Lower lobe of right lung (tissue), 2 donors: Measurements from ENCODE around the gene GZMM. TPM values are rescaled to one million over a fixed set of nuclear protein-coding genes. Genes with fewer than 3 reads are reported as not detected.

Experiments used
- ATAC-seq, 2 donors: fragments of 200-7000 bp; cut with Tn5 transposase; one replicate each; pipeline ENCODE4 v1.9.1; 2020 to 2022; ENCODE audit warnings: mild to moderate bottlenecking in 2 of 2, moderate library complexity in 2 of 2
- DNase-seq: peaks from one replicate; pipeline ENCODE4 v3.0.0-alpha.2; 2020
- H3K27ac ChIP-seq: fragments of 200-600 bp; one replicate; pipeline ENCODE4 v1.8.0; 2022
- H3K27me3 ChIP-seq: fragments of 200-600 bp; one replicate; pipeline ENCODE4 v1.8.0; 2022; ENCODE audit warnings: low read depth
- H3K36me3 ChIP-seq: fragments of 200-600 bp; one replicate; pipeline ENCODE4 v1.8.0; 2022; ENCODE audit warnings: mild to moderate bottlenecking
- H3K4me1 ChIP-seq: fragments of 200-600 bp; one replicate; pipeline ENCODE4 v1.8.0; 2022
- H3K4me3 ChIP-seq: fragments of 200-600 bp; one replicate; pipeline ENCODE4 v1.8.0; 2022; ENCODE audit warnings: mild to moderate bottlenecking
- H3K9me3 ChIP-seq: fragments of 200-600 bp; one replicate; pipeline ENCODE4 v1.8.0; 2022
- CTCF ChIP-seq: fragments of 200-600 bp; IDR thresholded peaks from one replicate; pipeline ENCODE4 v1.8.0; 2022; ENCODE audit warnings: antibody characterized with exemption, mild to moderate bottlenecking
- intact Hi-C: fragments of 100-400 bp; cut with DNase I; formaldehyde crosslinking; loops from one replicate; pipeline ENCODE4 v1.11.0; 2022
- total RNA-seq: library from RNA; stranded (reverse); fragmentation: NEBNext Ultra II Directional; extraction: Animal tissue kit (Norgen Biotek cat#: 25700); gene quantifications from one replicate; pipeline ENCODE4 v1.2.1, GENCODE V29; 2021
- donor health status: DM: no; HTN: yes; CAD: no; lungs with severe emphysema.

GZMM gene
- total RNA-seq, 1 donor from 2014 or later = 3.6 TPM

DNA sequence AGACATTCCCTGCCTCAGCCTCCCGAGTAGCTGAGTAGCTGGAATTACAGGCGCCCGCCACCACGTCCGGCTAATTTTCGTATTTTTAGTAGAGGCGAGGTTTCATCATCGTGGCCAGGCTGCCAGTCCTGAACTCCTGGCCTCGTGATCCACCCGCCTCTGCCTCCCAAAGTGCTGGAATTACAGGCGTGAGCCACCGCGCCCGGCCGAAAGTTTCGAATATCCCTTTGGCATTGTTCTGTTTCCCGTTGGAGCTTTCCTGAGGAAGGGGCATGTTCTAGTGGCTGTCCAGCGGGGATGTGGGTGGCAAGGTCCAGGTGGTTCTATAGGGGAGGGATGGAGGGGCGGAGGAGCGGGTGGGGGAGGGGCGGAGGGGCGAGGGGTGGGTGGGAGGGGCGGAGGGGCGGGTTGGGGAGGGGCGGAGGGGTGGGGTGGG, 26.4 kb downstream of the GZMM start:
- no peak overlapping the region for H3K27ac ChIP-seq
- ATAC-seq (no peak), DNase-seq (no peak)
- no peaks in the 10 kb centered on the region for H3K27me3 ChIP-seq
- TF ChIP-seq CTCF = no peak
- H3K4me1 ChIP-seq = peaks cover 32% of the 10 kb centered on the region
- no peaks in the 10 kb centered on the region for H3K9me3 ChIP-seq
- no peak overlapping the region for H3K4me3 ChIP-seq
- intact Hi-C loops = no loop called here
- no peaks in the 10 kb centered on the region for H3K36me3 ChIP-seq

DNA sequence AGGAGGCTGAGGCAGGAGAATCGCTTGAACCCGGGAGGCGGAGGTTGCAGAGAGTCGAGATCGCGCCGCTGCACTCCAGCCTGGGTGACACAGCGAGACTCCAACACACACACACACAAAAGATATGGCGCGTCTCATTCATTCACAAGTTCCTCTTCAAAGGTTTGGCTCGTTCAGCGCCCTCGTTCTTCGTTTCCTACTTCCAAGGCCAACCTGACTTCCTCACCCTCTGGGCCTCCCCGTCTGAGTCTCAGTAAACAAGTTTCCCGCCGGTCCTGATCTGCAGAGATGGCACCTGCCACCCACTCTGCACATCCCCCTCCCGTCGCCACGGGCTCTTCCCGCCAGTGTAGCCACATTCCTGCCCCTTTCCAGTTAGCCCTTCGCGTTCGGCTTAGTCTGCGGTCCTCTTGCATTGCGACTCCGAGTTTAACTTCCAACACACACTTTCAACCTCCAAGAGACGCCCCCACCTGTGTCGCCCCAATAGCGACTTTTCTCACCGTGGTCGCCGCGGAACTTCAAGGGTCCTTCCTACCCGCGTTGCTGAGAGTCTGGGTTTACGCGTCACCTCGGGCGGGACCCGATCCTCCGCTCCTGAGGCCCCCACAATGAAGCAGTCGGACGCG, 27.2 kb downstream of the GZMM start:
- DNase-seq (peak; percentile 70), ATAC-seq (peak; percentile 12 to 15)
- TF ChIP-seq CTCF = no peak
- H3K4me3 ChIP-seq = peak overlapping the region; percentile 96
- no peaks in the 10 kb centered on the region for H3K27me3 ChIP-seq
- no peaks in the 10 kb centered on the region for H3K36me3 ChIP-seq
- H3K9me3 ChIP-seq = no peaks in the 10 kb centered on the region
- peaks cover 40% of the 10 kb centered on the region for H3K4me1 ChIP-seq
- peak overlapping the region; percentile 93 for H3K27ac ChIP-seq
- intact Hi-C loops = no loop called here

DNA sequence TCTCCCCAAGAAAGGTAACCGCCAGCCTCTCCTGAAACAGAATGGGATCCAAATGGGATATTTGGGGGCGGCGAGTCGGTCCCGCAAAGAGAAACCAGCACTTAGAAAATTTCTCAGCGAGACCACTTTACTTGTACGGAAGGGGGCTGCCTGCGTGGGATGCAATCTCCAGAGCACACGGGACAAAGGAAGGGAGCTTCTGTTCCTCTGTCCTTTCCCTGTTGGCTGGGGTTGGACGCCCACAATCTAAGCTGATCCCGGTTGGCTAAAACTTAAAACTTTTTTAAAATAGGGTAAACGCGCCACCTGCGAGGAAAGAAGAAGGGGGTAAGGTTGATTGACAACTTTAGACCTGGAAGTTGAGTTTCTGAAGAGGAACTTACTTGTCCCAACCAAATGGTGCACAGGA, 27.7 kb downstream of the GZMM start:
- no peak for DNase-seq

GRCh38 chr19:572140-572742, 28.4 kb downstream of the GZMM start, which contains the start of gene BSG:
TSS of gene BSG (plus strand) at chr19:572596. CDS start at chr19:572635, 39 bp downstream.
- intact Hi-C loops = no loop called here
- peak within 1 kb of the TSS; percentile 96 for H3K4me3 ChIP-seq
- no peaks in the 10 kb centered on the region for H3K27me3 ChIP-seq
- H3K36me3 ChIP-seq = no peaks in the 10 kb centered on the region
- H3K4me1 ChIP-seq = peaks cover 52% of the 10 kb centered on the region
- H3K27ac ChIP-seq = peak within 1 kb of the TSS; percentile 93
- no peak for TF ChIP-seq CTCF
- ATAC-seq (peak; percentile 94 to 96), DNase-seq (peak; percentile 99)
- no peaks in the 10 kb centered on the region for H3K9me3 ChIP-seq

More for the DNA sequence above, 27.7 kb downstream of the GZMM start:
- intact Hi-C loops = no loop called here
- peaks cover 45% of the 10 kb centered on the region for H3K4me1 ChIP-seq
- peak overlapping the region; percentile 96 for H3K4me3 ChIP-seq
- peak in 1 of 2 donors; percentile 15 for ATAC-seq
- peak overlapping the region; percentile 93 for H3K27ac ChIP-seq
- no peak for TF ChIP-seq CTCF
- H3K36me3 ChIP-seq = no peaks in the 10 kb centered on the region
- H3K27me3 ChIP-seq = no peaks in the 10 kb centered on the region
- H3K9me3 ChIP-seq = no peaks in the 10 kb centered on the region

- DNase-seq (peak; percentile 72), ATAC-seq (peak; percentile 26 to 32)
- Histone ChIP-seq H3K36me3 (peaks cover 5% of the 10 kb centered on the region), H3K27ac (peak overlapping the region; percentile 93), H3K9me3 (no peaks in the 10 kb centered on the region), H3K27me3 (no peaks in the 10 kb centered on the region), H3K4me3 (peak overlapping the region; percentile 96), H3K4me1 (peaks cover 58% of the 10 kb centered on the region)
- intact Hi-C loops = no loop called here
- TF ChIP-seq CTCF = no peak
Observed at GRCh38 chr19:572743-573518, 29.1 kb downstream of the GZMM start.
